Stimulated activated CD8-positive, alpha-beta memory T cell treated with anti-CD3 and anti-CD28 coated beads, Interleukin-15, amount 100 ng/mL, for 4 hours (primary cell): ENCODE results near the gene ZC3H6.
"Not testable (repeated sequence)": the region's sequence is repeated elsewhere in the genome, so short reads cannot be mapped to it uniquely, and the experiment has no call there.

Experiments used
- DNase-seq, 2 donors: peaks; one replicate each; pipeline ENCODE4 v3.0.0-alpha.2; 2020; ENCODE audit warnings: low read depth in 2 of 2

Gene ZC3H6

GRCh38 chr2:112321375-112322320 is 46.3 kb downstream of the ZC3H6 start:
- no peak for DNase-seq

GRCh38 chr2:112322919-112323318 is 47.5 kb downstream of the ZC3H6 start:
- DNase-seq = no peak

DNA sequence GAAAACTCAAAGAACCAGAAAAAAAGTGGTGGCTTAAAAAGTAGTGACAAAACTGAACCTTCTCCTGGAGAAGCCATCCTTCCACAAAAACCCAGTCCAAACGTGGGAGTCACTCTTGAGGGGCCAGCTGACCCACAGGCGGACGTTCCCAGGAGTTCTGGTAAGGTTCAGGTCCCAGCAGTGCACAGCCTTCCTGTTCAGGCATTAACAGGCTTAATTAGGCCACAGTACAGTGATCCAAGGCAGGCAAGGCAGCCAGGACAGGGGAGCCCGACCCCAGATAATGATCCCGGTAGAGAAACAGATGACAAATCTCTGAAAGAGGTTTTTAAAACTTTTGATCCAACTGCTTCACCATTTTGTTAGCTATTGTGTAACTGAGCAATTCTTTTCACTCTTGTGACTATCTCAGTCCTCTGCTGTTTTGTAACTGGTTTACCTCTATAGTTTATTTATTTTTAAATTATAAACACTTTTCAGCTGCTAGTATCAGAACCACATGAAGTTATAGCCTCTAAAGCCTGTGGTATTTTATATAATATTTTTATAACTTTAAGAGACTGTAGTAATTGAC is 56.8 kb downstream of the ZC3H6 start:
- no peak for DNase-seq

DNA sequence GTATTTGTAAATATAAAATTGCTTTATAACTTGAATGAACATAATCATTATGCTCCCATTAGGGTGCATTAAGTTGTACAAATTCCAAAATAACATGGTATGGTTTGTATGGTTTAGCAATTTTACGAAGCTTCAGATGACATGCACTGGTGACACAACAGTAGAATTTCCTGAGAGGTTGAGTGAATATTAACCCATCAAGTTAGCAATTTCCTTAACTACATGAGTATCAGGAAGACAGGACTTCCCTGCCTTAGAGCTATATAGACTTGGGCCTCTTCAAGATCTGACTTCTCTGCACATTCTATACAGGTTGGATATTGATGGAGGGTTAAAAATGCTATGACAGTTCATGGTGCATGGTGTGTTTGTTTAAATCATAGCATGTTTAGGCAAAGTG is 60.2 kb downstream of the ZC3H6 start:
- DNase-seq = no peak

DNA sequence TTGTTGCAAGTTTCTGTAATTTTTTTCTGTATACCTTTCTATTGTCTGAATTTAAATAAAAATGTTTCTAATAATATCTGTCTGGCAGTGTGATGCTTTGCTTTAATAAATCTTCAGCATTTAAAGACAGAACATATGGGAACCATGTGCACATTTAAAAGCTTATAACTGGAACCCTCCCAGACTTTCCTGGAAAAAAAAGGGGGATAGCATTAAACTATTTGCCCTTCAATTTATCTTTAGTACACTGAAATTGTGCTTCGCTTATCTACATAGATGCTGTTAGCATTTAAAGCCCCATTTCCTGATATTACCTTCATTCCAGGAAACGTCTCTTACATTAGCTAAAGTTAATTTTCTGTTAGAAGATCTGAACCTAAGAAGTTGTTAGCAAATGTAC is 64.6 kb downstream of the ZC3H6 start:
- DNase-seq = no peak

GRCh38 chr2:112340475-112341267 is 65.3 kb downstream of the ZC3H6 start:
- no peak for DNase-seq

- DNase-seq = no peak
These were observed 66.7 kb downstream of the ZC3H6 start for GRCh38 chr2:112342067-112342550.

GRCh38 chr2:112343827-112344585 is 68.6 kb downstream of the ZC3H6 start:
- no peak for DNase-seq

GRCh38 chr2:112345030-112346027 is 69.9 kb downstream of the ZC3H6 start:
- DNase-seq = no peak

DNA sequence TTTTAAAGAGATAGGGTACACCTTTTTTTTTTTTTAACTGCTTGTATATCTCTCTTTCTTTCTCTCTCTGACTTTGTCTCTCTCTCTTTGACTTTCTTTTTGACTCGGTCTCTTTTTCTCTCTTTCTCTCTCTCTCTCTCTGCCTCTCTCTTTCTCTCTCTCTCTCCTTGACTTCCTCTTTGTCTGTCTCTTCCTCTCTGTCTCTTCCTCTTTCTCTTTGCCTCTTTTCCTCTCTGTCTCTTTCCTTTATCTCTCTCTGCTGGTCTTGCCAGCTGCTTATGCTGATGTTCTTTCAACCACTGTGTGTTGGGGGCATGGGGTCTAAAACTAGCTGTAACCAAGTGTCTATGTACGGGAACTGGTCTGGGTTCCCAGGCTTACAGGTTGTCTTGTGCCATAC is 76.9 kb downstream of the ZC3H6 start:
- not testable (repeated sequence) for DNase-seq

GRCh38 chr2:112352809-112353603 is 77.6 kb downstream of the ZC3H6 start:
- DNase-seq = not testable (repeated sequence)

DNA sequence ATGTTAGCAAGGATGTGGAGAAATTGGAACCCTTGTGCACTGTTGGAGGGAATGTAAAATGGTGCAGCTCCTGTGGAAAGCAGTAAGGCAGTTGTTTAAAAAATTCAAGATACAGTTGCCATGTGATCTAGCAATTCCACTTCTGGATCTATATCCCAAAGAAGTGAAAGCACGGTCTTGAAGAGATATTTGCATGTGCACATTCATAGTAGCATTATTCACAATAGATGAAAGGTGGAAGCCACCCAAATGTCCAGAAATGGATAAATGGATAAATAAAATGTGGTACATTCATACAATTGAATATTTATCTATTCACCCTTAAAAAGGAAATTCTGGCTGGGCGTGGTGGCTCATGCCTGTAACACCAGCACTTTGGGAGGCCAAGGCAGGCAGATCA is 78.9 kb downstream of the ZC3H6 start:
- DNase-seq = not testable (repeated sequence)

GRCh38 chr2:112360055-112360454 is 84.7 kb downstream of the ZC3H6 start:
- DNase-seq = not testable (repeated sequence)
